HG03175 (cell line): ENCODE data around the gene MED14.

Source experiments
- ATAC-seq: cut with Tn5 transposase; IDR thresholded peaks from one replicate; pipeline ENCODE4 v1.9.1; 2021; ENCODE audit warnings: mild to moderate bottlenecking, moderate library complexity; ENCODE audit not compliant: unreplicated experiment

The MED14 gene

GRCh38 chrX:40729598-40730584 is 5.5 kb downstream of the MED14 start:
- no peak for ATAC-seq

GRCh38 chrX:40727581-40728252 is 7.6 kb downstream of the MED14 start:
- ATAC-seq = no peak

DNA sequence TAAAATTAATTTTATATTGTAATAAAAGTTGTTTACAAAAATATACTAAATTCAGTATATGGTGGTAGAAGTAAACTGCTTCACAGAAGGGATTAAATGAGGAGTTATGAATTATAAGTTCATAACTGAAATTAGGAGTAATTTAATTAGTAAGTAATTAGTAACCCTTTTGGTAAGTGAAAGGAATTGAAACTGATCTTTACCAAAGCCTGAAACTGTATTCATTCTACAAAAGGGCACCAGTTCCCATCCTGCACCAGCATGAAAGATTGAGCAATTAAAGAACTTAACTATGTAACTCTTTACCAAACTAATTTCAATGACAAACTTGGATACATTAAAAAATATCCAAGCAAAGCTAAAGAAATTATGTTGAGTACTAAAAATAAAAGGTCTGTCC is 8.2 kb downstream of the MED14 start:
- ATAC-seq = no peak

DNA sequence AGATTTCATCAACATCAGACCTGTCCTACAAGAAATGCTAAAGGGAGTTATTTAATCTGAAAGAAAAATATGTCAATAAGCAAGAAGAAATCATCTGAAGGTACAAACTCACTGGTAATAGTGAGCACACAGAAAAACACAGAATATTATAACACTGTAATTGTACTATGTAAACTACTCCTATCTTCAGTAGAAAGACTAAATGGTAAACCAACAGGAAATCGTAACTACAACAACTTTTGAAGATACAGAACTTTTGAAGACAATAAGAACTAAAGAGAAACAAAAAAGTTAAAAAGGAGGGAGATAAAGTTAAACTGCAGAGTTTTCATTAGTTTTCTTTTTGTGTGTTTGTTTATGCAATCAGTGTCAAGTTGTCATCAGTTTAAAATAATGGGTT is 12.4 kb downstream of the MED14 start:
- ATAC-seq = no peak

DNA sequence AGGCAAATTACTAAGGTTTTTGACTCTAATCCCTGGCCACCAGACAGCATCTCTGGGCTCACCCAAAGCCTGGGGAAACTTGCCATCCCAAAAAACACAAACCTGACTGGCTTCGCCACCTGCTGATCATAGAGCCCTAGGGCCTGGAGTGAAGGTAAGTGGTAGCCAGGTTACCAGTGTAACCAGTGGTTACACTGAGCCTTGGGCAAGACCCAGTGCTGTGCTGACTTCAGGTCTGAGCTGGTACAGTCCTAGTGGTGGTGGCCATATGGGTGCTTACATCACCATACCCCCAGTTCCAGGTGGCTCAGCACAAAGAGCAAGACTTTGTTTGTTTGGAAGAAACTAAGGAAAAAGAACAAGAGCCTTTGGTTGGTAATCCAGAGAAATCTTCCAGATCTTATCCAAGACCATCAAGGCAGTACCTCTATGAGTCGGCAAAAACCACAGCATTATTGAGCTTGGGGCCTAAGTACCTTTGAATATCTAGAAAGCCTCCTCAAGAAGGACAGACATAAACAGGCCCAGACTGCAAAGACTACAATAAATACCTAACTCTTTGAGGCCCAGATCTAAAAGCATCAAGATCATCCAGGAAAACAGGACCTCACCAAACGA is 13.7 kb downstream of the MED14 start:
- ATAC-seq = no peak

DNA sequence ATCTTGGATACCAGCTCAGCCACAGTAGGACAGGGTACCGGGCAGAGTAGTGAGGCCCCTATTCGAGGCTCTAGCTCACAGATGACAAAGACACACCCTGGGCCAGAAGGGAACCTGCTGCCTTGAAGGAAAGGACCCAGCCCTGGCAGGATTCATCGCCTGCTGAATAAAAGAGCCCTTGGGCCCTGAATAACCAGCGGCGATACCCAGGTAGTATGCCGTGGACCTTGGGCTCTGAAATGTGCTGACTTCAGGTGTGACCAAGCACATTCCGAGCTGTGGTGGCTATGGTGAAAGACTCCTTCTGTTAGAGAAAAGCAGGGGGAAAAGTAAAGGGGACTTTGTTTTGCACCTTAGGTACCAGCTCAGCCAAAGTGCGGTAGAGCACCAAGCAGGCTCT is 14.6 kb downstream of the MED14 start:
- ATAC-seq = no peak

GRCh38 chrX:40720339-40720738 is 15.0 kb downstream of the MED14 start:
- no peak for ATAC-seq

GRCh38 chrX:40719731-40720130 is 15.6 kb downstream of the MED14 start:
- no peak for ATAC-seq

- ATAC-seq = no peak
Measured at GRCh38 chrX:40719218-40719617, 16.1 kb downstream of the MED14 start.

- ATAC-seq = no peak
Measured at GRCh38 chrX:40709395-40709794, 25.9 kb downstream of the MED14 start.

GRCh38 chrX:40705658-40706312 is 29.6 kb downstream of the MED14 start:
- no peak for ATAC-seq

DNA sequence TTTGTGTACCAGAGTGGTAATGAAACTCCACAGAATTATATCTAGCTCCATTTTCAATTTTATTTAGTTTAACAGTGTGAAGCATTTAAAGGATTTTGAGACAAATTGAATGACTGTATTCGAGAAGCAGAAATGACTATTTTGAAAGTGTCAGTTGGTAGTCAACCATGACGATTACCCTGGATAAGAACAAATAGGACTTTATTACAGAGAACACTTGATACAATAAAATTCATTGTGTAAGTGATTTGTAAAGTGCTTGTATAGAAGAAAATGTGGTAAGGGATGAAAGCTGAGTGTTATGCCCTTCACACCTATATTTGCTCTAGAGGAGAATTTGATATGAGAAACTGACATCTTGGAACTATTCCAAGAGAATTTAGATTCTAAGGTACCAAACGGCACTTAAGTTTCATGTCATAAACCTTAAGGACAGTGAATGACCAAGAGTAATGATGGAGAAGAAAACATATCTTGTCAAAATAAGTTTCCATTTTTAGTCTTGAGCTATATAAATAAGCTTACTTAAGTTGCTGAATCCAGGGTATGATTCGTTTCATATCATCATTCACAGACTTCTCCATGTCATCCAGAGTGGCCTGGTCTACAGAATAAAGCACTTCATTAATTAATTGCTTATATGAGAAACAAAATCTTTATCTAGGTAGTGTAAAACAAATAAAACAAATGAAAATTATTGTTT is 34.6 kb downstream of the MED14 start:
- ATAC-seq = no peak

- no peak for ATAC-seq
Measured at GRCh38 chrX:40698851-40699250, 36.5 kb downstream of the MED14 start.

- no peak for ATAC-seq
Measured at GRCh38 chrX:40694802-40695201, 40.5 kb downstream of the MED14 start.

DNA sequence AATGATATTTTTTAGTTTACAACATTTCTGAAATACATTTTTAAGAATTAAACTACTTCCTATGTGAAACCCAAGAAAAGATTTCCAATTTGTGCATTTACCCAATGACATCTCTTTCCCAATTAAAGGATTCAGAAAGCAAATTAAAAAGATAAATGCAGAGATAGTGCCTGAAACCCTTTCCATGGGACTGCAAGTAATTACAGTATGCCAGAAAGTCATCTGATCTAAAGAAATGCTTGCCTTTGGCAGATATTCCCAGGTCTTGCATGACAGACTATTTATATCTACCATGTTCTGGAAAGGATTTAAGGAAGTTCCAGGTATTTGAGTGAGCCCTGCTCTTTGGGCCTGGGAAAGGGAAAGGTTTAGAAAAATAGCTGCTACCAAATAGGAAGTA is 46.4 kb downstream of the MED14 start:
- no peak for ATAC-seq

DNA sequence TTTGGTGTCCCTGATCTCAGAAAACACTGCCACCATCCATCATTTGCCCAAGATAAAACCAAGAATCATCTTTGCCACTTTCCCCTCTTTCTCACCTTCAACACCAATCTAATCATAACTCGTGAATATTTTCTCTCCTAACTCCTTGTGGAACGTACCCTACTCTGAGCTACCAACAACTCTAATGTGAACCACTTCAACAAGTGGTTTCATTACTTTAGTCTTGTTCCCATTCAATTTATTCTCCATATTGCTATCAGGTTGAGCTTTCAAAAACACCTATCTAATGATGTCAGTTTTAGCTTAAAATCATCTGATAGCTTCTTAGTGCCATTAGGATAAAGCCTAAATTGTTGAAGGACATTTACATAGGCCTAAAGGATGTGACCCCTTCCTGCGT is 48.2 kb downstream of the MED14 start:
- no peak for ATAC-seq

DNA sequence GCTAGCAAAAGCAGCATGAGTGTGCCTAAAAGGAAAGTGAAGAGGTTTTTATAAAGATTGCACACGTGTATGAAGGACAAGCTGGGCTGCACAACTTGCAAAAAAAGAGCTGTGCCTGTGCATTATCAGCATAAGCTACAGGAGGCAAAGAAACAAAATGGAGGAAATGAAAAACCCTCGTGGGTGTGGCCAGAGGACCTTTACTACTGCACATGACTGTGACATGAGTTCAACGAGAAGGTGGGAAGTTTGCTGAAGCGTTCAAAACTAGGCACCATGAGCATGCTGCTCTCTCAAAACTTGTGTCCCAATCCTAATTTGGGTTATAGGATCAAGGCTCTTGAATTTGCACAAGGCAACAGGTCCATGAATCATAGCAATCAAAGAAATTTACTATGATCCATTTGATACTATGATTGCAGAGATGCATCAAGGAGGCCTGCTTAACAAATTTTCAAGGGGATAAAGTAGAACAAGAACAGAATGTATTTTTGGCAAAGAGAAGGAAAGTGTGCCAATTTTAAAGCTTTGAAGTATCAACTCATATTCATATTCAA is 49.9 kb downstream of the MED14 start:
- ATAC-seq = no peak

GRCh38 chrX:40684092-40684491 is 51.2 kb downstream of the MED14 start:
- ATAC-seq = no peak

DNA sequence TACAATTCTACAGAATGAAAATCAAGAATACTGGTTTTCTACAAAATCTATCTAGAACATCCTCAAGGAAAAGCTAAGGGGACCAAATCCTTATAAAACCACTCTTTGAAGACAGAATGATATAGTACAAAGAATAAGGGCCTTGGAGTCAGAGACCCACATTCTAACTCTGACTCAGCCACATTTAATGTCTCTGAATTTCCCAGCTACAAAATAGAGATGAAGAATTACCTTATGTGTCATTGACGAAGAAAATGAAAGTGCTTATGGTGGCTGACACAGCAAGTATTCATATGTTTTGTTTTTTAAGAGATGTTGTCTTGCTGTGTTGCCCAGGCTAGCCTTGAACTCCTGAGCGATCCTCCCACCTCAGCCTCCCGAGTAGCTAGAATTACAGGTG is 52.1 kb downstream of the MED14 start:
- ATAC-seq = no peak

GRCh38 chrX:40671126-40671525 is 64.2 kb downstream of the MED14 start:
- ATAC-seq = no peak
